Inflammatory macrophage treated with lipopolysaccharide for 1 hour (primary cell): ENCODE results near the gene CDH12.
"Not testable (repeated sequence)": the region's sequence is repeated elsewhere in the genome, so short reads cannot be mapped to it uniquely, and the experiment has no call there.

Experiments used
- DNase-seq, 2 donors: peaks; one replicate each; pipeline ENCODE4 v3.0.0-alpha.2; 2020 to 2022

CDH12 gene

GRCh38 chr5:22109315-22109714 lies 743.8 kb downstream of the CDH12 start:
- no peak for DNase-seq

GRCh38 chr5:22108545-22108944 lies 744.6 kb downstream of the CDH12 start:
- DNase-seq = no peak

GRCh38 chr5:22102823-22103359 lies 750.3 kb downstream of the CDH12 start:
- no peak for DNase-seq

- no peak for DNase-seq
These were observed 764.6 kb downstream of the CDH12 start for GRCh38 chr5:22088517-22088916.

- DNase-seq = no peak
These were observed 773.6 kb downstream of the CDH12 start for GRCh38 chr5:22079566-22079965.

- DNase-seq = no peak
These were observed 774.1 kb downstream of the CDH12 start for GRCh38 chr5:22079002-22079401.

GRCh38 chr5:22076586-22076985 lies 776.6 kb downstream of the CDH12 start:
- DNase-seq = peak; percentile 46 to 56

GRCh38 chr5:22070186-22070728 lies 782.9 kb downstream of the CDH12 start:
- DNase-seq = no peak

GRCh38 chr5:22063717-22064116 lies 789.4 kb downstream of the CDH12 start:
- no peak for DNase-seq

GRCh38 chr5:22058620-22059019 lies 794.5 kb downstream of the CDH12 start:
- DNase-seq = no peak

GRCh38 chr5:22057012-22057411 lies 796.1 kb downstream of the CDH12 start:
- no peak for DNase-seq

GRCh38 chr5:22056601-22057000 lies 796.5 kb downstream of the CDH12 start:
- DNase-seq = no peak

GRCh38 chr5:22053195-22053594 lies 799.9 kb downstream of the CDH12 start:
- no peak for DNase-seq

- no peak for DNase-seq
These were observed 801.3 kb downstream of the CDH12 start for GRCh38 chr5:22051881-22052280.

GRCh38 chr5:22050931-22051330 lies 802.2 kb downstream of the CDH12 start:
- no peak for DNase-seq

GRCh38 chr5:22044229-22044628 lies 808.9 kb downstream of the CDH12 start:
- DNase-seq = no peak

- no peak for DNase-seq
These were observed 817.1 kb downstream of the CDH12 start for GRCh38 chr5:22036061-22036460.

- no peak for DNase-seq
These were observed 820.1 kb downstream of the CDH12 start for GRCh38 chr5:22033066-22033465.

GRCh38 chr5:22023784-22024183 lies 829.4 kb downstream of the CDH12 start:
- no peak for DNase-seq

- DNase-seq = not testable (repeated sequence)
These were observed 840.3 kb downstream of the CDH12 start for GRCh38 chr5:22012893-22013292.

- not testable (repeated sequence) for DNase-seq
These were observed 842.3 kb downstream of the CDH12 start for GRCh38 chr5:22010808-22011207.

GRCh38 chr5:22001097-22001496 lies 852.0 kb downstream of the CDH12 start:
- not testable (repeated sequence) for DNase-seq

GRCh38 chr5:21985799-21986198 lies 867.3 kb downstream of the CDH12 start:
- not testable (repeated sequence) for DNase-seq

GRCh38 chr5:21951571-21951970 lies 901.6 kb downstream of the CDH12 start:
- not testable (repeated sequence) for DNase-seq

GRCh38 chr5:21931116-21931515 lies 922.0 kb downstream of the CDH12 start:
- no peak for DNase-seq
